NK-92 treated with Interleukin-12 subunit alpha and Interleukin-12 subunit beta, amount 100 ng/mL, for 24 hours (cell line): ENCODE results near the gene PRAMEF12.
"Not testable (repeated sequence)": the region's sequence is repeated elsewhere in the genome, so short reads cannot be mapped to it uniquely, and the experiment has no call there.

Source experiments
- DNase-seq: peaks from one replicate; lab custom pipeline; 2025; lab: John Stamatoyannopoulos, UW

Gene PRAMEF12

DNA sequence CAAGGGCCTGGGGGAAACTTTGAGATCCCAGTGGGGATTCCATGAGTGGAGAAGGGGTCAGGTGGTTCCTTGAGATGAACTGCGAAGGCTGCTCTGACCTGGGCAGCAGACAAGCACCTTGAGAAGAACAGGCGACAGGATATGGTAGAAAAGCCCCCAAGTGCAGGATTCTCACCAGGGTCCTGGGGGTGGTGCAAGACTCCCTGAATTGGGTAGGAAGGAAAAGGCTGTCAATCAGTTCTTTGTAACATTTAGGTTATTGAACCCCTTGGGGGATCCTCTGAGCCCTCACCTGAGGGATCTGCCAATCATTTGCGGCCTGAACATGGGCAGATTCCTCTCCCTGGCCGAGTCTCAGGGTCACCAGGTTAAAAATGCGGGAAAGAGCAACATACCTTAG lies 2.4 kb upstream of the PRAMEF12 start:
- no peak for DNase-seq

DNA sequence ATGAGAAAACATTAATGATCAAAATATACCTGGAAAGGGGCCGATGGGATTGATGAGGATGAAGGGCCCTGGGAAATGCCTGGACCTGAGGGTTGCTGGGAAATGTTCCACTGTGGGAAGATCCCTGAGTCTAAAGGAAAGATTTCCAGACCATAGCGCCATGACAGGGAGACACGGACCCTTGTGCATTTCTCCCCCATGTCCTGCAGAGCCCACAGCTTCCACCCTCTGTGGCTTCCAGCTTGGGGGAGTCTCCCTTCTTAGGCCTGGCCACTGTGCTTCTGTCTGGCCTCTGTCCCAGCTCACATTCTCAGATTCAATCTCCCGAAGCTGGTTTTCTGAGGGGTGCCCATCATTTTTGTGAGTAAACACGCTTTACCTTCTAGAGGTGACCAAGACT lies 1.0 kb upstream of the PRAMEF12 start:
- no peak for DNase-seq

DNA sequence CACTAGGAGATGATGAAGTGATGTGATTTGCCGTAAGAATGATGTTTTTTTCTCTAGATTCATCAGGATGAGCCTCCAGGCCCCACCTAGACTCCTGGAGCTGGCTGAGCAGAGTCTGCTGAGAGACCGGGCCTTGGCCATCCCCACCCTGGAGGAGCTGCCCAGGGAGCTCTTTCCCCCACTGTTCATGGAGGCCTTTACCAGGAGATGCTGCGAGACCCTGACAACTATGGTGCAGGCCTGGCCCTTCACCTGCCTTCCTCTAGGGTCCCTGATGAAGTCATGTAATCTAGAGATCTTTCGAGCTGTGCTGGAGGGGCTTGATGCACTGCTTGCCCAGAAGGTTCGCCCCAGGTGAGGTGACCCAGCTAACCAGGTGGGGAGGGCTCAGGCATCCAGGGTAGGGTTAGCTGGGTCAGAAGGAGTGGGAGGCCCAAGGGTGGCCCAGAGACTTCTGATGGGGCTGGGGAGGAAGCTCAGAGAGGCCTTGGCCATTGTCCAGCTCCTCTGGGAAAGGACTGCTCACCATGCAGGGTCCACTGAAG lies 1.3 kb downstream of the PRAMEF12 start:
- no peak for DNase-seq

DNA sequence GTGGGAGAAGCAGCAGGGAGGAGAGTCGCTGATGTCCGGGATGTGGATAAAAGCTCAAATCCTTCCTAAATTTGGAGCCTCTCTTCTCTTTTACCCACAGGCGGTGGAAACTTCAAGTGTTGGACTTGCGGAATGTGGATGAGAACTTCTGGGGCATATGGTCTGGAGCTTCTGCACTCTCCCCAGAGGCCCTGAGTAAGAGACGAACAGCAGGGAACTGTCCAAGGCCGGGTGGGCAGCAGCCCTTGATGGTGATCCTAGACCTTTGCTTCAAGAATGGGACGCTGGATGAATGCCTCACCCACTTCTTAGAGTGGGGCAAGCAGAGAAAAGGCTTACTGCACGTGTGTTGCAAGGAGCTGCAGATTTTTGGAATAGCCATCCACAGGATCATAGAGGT lies 1.9 kb downstream of the PRAMEF12 start:
- DNase-seq = no peak

DNA sequence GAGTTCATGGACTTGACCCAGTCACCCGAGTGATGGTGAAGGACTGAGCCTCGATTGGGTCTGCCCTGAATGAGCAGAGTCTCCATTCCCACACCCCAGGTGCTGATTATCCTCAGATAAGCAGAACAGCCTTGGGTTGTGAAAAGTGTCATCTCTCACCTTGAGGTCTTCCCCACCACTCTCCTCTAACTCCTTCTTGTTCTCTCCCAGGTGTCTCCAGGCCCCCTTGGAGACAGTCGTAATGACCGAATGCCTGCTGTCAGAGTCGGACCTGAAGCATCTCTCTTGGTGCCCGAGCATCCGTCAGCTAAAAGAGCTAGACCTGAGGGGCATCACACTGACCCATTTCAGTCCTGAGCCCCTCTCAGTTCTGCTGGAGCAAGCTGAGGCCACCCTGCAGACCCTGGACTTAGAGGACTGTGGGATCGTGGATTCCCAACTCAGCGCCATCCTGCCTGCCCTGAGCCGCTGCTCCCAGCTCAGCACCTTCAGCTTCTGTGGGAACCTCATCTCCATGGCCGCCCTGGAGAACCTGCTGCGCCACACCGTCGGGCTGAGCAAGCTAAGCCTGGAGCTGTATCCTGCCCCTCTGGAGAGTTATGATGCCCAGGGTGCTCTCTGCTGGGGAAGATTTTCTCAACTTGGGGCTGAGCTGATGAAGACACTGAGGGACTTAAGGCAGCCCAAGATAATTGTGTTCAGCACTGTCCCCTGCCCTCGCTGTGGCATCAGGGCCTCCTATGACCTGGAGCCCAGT lies 3.4 kb downstream of the PRAMEF12 start:
- no peak for DNase-seq

DNA sequence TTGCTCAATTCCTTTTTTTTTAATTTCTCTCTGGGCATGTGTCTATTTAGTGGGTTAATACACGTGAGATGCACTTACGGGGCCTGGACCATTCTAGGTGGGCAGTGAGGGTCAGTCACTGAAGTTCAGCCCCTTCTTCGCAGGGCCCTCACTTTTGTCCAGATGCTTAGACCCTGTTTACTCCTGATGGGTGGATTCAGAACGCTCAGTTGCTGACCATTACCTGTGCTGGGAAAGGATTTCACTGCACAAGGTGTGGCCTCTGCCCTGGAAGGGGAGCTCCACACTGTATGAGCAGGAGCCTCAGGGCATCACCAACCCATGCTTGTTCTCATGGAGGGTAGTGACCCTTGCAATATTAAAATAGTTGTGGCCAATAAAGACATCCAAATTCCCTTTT lies 4.5 kb downstream of the PRAMEF12 start:
- DNase-seq = no peak

DNA sequence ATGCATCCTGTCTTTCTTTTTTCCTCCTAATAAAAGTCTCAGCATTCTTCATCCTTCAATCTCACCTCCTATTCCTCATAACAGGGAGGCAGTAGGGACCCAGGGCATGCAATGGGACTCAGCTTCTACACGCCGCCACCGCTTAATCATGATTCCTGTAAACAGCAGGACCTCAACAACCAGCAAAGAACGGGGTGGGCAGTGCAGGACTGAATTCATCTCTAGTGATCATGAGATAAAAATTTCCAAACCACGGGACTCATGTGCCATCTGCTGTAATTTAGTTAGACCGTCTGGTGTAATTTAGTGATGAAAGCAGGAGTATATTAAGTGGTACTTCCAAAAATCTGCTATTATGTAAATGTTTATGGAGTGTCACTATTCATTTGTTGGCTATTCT lies 5.4 kb downstream of the PRAMEF12 start:
- no peak for DNase-seq

DNA sequence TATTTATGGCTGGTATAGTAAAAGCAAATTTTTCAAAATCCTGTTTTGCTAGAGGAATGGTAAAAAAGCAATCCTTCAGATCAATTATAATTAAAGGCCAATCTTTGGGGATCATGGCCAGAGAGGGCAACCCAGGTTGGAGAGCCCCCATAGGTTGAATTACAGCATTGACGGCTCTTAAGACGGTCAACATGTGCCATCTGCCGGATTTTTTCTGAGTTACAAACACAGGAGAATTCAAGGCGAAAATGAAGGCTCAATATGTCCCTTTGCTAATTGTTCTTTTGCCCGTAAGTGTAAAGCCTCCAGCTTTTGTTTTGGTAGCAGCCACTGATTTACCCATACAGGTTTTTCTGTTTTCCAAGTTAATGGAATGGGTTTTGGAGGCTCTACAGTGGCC lies 8.0 kb downstream of the PRAMEF12 start:
- not testable (repeated sequence) for DNase-seq

DNA sequence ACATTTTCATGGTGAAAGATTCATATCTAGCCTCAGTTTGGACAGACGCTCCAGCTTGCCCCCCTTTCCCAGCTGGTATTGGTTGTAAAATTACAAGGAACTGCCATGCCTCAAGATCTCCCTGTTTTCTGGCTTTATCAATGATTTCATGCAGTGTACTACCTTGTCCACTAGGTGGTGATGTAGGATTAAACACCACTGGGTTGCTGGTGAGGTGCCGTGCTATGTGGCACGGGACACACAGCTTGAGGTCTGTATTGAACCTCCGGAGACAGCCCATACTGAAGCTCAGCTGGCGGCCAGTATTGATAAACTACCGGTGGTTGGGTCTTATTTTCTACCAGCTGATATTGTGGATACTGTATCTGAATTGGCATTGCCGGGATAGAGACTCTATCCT lies 10.2 kb downstream of the PRAMEF12 start:
- DNase-seq = not testable (repeated sequence)

DNA sequence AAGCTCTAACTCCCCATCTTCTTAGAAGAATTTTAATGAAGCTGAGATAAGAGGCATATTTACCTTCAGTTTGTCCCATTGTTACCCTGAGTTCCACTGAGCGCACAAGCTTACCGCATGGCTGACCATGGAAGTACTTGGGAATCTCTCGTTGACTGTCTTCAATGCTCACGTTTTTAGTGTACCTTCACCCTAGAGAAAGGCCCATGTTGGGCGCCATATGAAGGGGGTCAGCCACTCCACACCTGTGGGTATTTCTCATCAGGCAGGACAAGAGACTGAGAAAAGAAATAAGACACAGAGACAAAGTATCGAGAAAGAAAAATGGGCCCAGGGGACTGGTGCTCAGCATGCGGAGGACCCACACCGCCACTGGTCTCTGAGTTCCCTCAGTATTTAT lies 11.2 kb downstream of the PRAMEF12 start:
- not testable (repeated sequence) for DNase-seq

DNA sequence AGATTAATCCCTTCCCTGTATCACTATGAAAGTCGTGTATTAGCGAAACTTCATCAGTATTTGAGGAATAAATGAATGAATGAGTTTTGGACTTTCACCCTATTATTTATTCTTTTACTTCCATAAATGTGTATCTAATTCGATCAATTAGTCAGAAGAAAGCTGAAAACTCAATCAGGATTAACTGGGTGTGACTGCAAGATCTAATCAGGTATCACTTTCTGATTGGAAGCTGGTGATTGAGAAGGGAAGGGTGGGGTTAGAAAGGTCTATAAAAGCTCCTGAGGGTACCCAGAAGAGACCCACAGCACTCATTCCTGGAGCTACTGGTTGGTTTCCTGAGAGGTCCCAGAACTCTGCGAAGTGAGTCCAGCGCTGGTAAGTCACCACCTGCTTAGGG lies 17.6 kb downstream of the PRAMEF12 start, which contains the start of gene PRAMEF1:
TSS of gene PRAMEF1 (plus strand) at position 301 of the 400 bp plus-strand sequence. CDS start 1,831 bp downstream, outside the sequence.
- not testable (repeated sequence) for DNase-seq

DNA sequence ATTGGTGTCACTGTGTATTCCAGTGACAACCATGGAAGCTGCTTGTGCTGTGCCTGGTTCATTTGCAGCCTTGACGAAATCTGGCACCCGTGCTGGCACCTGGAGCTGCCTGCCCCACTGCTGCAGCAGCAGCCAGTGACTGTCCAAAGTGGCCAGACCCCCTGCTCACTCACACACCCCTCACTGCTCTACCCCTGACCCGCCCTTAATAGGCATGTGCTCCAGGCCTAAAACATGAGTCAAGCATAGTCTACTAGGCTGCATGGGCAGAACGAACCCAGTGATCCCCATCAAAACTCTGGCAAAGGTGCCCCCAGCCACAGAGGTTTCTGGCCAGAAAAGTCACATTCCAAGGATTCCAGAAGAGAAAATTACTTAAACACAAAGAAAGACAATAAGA lies 25.4 kb downstream of the PRAMEF12 start:
- no peak for DNase-seq

DNA sequence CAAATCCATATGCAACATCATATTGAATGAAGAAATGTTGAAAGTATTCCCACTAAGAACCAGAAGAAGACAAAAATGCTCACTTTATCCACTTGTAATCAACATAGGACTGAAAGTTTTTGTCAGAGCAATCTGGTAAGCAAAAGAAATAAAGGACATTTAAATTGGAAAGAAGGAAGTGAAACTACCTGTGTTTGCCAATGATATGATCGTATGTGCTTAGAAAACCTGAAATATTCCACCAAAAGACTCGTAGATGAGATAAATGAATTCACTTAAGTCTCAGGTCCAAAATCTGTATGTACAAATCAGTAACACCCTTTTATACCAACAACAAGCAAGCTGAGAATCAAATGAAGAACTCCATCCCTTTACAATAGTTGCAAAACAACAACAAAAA lies 26.2 kb downstream of the PRAMEF12 start:
- no peak for DNase-seq

DNA sequence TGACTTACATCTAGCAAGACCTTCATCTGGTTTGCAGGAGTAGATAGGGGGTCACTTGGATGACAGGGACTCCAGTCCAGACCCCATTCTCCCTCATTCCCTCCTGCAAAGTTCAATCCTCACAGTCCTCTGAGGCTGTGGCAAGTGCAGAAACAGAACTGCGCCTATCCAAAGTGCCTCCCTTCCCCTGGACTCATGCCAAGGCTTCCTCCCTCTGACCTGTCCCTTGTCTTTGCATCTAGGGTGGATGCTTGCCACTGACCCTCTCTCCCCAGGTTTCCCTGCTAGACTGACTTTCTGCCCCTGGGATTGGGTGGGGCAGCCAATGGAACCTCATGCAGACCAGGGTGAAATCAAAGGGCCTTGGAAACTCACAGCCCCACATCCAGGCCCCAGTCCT lies 36.4 kb downstream of the PRAMEF12 start:
- no peak for DNase-seq

DNA sequence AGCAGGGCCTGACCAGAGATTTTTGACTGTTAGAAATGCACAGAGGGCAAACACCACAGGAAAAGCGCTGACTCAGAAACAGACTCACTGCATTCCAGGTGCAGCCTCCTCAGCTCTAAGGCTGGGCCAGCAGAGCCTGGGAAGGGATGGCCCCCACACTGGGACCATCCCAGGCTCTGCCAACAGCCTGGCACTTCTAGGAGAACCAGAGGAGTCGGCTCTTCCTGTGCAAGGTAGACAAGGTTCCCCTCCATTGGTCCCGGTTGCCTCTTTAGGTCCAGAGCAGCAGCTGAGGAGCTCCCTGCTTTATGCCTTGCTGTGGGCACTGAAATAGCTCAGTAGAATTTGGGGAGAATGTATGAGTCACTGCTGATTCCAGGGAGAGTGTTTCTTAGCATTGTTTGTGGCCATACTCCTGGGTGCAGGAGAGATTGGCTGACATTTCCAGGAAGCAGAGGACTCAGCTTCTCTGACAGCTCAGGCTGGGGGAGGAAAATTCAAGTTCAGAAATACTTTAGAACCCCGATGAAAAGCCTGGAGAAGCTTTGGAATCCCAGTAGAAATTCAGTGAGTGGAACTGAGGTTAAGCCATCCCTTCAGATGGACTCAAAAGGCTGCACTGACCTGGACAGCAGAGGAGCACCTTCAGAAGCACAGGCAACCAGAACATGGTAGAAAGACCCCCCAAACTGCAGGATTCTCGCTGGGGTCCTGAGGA lies 37.3 kb downstream of the PRAMEF12 start:
- no peak for DNase-seq

DNA sequence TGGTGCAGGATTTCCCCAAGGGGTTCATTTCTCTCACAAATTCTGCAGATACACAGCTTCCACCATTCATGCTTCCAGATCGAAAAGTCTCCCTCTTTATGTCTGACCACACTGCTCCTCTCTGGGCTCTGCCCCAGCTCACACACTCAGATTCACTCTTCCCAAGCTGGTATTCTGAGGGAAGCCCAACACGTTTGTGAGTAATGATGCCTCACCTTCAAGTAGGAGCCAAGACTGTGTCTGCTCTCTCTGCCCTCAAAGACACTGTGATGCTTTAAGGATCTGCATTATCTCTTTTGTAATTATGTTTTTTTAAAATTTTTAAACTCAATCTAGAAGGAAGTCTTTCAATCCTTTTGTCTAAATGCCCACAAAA lies 37.9 kb downstream of the PRAMEF12 start:
- DNase-seq = no peak

DNA sequence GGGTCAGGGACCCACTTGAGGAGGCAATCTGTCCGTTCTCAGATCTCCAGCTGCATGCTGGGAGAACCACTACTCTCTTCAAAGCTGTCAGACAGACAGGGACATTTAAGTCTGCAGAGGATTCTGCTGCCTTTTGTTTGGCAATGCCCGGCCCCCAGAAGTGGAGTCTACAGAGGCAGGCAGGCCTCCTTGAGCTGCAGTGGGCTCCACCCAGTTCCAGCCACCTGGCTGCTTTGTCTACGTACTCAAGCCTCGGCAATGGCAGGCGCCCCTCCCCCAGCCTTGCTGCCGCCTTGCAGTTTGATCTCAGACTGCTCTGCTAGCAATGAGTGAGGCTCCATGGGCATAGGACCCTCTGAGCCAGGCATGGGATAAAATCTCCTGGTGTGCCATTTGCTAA lies 45.5 kb downstream of the PRAMEF12 start:
- DNase-seq = not testable (repeated sequence)
